Astrocyte (in vitro differentiated cells and primary cell): ENCODE measurements around the gene ZNF827.

Source experiments
- EZH2 ChIP-seq: IDR thresholded peaks from 2 replicates; pipeline ENCODE4 v1.6.1; 2012; ENCODE audit warnings: mild to moderate bottlenecking, low read length, inconsistent platforms; ENCODE audit not compliant: insufficient read depth
- TF ChIP-seq, protein P1 (sequence below): IDR thresholded peaks from 2 replicates; pipeline ENCODE4 v1.5.1; 2011; ENCODE audit warnings: low read depth, mild to moderate bottlenecking, inconsistent platforms, low read length, moderate library complexity; ENCODE audit not compliant: insufficient read depth

DNA sequence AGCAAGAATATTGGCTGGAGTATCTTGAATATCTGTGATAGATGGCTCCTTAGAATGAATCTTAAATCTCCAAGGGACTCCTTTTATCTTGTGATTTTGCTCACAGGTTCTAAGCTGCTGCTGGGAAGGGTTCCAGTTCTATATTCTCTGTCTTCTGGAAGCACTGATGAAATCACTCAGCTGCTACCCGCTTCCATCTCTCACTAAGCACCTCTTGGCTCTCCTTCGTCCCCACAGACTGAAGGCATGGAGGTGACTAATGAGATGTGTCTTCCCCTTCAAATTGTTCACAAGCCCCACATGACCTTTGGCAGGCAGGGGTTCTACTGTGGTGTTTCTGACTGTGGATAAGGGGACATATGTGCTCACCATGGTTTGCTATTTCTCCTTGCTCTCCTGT is 182.8 kb downstream of the ZNF827 start:
- TF ChIP-seq EZH2, result no peak
- TF ChIP-seq, protein P1, sequence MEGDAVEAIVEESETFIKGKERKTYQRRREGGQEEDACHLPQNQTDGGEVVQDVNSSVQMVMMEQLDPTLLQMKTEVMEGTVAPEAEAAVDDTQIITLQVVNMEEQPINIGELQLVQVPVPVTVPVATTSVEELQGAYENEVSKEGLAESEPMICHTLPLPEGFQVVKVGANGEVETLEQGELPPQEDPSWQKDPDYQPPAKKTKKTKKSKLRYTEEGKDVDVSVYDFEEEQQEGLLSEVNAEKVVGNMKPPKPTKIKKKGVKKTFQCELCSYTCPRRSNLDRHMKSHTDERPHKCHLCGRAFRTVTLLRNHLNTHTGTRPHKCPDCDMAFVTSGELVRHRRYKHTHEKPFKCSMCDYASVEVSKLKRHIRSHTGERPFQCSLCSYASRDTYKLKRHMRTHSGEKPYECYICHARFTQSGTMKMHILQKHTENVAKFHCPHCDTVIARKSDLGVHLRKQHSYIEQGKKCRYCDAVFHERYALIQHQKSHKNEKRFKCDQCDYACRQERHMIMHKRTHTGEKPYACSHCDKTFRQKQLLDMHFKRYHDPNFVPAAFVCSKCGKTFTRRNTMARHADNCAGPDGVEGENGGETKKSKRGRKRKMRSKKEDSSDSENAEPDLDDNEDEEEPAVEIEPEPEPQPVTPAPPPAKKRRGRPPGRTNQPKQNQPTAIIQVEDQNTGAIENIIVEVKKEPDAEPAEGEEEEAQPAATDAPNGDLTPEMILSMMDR, result no peak
